NCI-H460 (cell line): ENCODE measurements around the gene ZNF296. TPM values are rescaled to one million over a fixed set of nuclear protein-coding genes. Genes with fewer than 3 reads are reported as not detected.

Experiments used
- DNase-seq: peaks from one replicate; pipeline ENCODE4 v3.0.0-alpha.2; 2016; ENCODE audit warnings: low read depth; ENCODE audit errors: extremely low read depth
- total RNA-seq: library from RNA; depleted of rRNA; stranded (reverse); fragments of >200 nt; shearing (Covaris generic); gene quantifications from 2 replicates; pipeline ENCODE4 v1.2.3, GENCODE V29; 2014

Gene ZNF296
- total RNA-seq, 1 experiment from 2014 or later, result 0.27 TPM

DNA sequence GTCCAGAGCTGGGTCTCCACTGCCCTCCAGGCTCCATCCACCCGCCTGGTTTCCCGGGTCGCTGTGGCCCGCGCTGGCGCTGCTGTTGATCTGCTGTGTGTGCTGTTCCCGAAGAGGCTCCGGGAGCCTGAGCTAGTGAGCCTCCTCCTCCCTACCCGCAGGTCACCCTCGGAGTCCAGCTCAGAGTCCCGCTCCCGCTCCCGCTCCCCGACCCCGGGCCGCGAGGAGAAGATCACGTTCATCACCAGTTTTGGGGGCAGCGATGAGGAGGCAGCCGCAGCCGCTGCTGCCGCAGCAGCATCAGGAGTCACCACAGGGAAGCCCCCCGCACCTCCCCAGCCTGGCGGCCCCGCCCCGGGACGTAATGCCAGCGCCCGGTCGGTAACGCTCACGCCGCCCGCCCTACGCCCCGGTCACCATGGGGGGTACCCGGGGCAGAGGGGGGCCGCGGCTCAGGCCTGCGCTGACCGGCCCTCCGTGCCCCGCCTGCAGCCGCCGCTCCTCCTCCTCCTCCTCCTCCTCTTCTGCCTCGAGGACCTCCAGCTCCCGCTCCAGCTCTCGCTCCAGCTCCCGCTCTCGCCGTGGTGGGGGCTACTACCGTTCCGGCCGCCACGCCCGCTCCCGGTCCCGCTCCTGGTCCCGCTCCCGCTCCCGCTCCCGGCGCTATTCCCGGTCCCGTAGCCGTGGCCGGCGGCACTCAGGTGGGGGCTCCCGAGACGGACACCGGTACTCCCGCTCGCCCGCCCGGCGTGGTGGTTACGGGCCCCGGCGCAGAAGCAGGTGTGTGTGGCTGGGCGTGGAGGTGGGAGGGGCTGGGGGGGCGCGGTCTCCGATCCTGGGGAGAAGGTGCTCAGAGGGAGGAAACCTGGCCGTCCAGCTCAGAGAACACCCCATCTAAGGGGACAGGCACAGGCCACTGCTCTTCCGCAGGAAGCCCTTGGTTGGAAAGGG lies 12.2 kb downstream of the ZNF296 start:
- DNase-seq, result no peak

DNA sequence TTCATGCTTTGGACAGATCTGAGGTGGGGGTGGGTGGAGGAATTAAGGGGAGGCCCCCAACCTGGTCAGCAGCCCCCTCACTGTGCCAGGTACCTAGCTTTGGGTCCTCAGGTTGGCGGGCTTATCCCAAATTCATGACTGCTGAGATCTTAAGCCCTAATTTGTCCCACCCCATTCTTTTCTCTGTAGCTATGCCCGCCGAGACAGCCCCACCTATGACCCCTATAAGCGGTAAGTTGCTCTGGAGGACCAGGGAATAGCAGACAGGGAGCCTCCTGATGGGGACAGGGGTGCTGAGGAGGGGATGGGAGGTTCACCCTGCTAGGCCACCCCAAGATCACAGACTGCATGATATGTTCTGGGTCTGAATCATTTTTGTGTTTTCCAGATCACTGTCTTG lies 14.3 kb downstream of the ZNF296 start:
- DNase-seq, result no peak

DNA sequence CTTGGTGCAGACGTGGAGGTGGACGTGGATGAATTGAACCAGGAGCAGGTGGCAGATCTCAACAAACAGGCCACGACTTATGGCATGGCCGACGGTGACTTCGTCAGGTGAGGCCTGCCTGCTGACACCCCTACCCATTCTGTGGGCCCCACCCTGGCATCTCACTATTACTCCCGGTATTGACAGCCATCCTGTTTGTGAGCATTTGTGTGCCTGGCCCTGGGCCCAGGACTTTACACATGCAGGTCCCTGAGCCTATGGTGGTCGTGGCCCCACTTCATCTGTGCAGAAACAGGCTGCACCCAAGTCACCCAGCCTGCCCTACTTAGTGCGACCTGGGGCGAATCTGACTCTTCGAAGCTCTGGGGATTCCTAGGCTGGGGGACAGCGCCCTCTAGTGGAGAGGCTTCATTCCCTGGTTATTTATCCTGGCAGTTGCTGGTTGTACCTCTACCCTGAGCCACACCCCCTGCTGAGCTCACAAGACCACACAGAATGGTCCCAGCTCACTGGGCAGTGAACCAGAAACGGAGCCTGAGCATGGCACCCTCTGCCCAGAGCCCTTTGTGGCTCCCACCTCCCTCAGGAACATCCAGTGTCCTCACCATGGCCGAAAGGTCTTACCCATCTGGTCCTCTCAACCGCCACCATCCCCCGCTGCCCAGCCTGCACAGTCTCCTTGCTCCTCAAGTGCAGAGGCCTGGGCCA lies 16.9 kb downstream of the ZNF296 start:
- peak; percentile 66 for DNase-seq

DNA sequence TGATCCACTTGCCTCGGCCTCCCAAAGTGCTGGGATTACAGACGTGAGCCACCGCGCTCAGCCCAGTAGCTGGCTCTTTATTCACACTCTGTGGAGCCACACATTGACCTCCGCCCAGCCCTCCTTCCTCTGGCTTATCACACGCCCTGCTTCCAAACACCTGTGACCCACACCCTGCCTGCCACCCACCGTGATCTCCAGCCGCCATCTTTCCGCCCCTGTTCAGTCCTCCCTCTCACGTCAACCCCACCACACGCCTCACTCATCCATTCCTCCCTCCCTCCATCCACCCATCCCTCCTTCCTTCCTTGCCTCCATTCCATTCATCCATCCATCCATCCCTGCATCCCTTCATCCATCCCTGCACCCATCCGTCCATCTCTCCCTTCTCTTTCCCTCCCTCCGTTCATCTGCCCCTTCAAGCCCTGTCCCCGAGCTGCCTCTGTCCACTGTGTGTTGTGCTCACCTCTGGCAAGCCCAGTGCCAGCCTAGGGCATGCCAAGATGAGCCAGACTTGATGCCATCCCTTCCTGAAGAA lies 17.6 kb downstream of the ZNF296 start:
- no peak for DNase-seq

DNA sequence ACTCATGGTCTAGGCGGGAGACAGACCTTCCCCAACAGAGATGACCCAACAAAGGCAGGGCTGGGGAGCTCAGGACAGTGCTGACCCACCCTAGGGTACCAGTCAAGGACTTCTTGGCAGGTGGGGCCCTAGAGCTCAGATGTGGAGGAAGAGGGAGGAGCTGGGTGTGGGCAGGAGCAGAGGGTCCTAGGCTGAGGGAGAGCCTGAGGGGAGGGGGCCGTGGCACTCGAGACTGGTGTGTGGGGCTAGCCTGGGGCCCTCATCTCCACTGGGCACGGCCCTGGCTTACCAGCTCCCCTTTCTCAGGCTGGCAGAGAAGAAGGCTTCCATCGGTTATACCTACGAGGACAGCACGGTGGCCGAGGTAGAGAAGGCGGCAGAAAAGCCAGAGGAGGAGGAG lies 18.8 kb downstream of the ZNF296 start:
- no peak for DNase-seq

DNA sequence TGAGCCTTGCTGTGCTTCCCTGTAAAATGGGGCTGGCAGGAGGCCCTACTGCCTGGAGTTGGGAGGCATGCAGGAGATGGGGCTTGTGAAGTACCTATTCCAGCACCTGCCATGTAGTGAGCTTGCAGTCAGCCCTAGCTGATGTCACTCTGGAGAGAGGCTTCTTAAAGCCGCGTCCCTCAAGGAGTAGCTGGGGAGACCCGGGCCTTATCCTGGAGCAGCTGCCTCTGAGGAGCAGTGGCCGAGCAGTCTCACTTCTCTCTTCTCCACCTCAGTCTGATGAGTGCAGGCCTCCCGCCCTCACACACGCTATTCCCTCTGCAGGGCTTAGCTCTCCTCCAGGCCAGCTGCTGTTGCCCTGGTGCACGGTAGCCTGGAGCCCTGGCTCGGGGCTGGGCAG lies 19.4 kb downstream of the ZNF296 start:
- no peak for DNase-seq

DNA sequence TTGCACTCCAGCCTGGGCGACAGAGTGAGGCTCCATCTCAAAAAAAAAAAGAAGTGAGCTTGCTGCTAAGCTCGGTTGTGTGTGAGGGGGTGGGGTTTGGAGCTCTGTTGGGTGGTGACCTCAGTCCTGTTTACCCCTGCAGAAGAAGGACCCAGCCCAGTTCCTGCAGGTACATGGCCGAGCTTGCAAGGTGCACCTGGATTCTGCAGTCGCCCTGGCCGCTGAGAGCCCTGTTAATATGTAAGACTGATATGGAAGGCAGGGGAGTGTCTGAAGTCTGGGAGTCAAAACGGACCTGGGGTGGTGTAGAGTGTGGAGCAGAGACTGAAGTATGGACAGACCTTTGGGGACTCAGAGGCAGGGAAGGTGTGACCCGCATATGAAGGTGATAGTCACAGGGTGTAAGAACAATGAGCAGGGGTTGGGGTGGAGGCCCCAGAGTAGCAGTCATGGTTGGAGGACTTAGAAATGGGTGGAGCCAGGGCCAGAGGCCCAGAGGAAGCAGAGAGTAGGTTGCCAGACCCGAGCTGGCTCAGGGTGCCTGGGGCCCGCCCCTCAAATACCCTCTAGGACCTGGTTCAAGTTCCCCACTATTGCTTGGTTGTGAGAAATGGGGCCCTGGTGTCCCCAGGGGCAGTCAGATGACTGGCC lies 24.2 kb downstream of the ZNF296 start:
- DNase-seq, result no peak

DNA sequence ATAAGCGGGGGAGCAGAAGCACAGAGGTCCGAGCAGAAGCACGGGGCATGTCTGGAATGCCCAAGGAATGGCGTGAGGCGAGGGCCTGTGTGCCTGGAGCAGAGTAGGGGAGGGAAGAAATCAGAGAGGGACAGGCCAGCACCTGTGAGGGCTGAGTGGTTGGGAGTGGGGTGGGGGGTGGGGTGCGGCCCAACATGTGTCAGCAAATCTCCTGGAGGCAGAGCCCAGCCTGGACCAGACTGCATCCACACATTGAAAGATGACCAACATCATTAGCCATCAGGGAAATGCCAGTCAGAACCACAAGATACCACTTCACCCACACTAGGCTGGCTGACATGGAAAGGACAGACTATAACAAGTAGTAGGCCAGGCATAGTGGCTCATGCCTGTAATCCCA lies 26.2 kb downstream of the ZNF296 start:
- DNase-seq, result no peak

DNA sequence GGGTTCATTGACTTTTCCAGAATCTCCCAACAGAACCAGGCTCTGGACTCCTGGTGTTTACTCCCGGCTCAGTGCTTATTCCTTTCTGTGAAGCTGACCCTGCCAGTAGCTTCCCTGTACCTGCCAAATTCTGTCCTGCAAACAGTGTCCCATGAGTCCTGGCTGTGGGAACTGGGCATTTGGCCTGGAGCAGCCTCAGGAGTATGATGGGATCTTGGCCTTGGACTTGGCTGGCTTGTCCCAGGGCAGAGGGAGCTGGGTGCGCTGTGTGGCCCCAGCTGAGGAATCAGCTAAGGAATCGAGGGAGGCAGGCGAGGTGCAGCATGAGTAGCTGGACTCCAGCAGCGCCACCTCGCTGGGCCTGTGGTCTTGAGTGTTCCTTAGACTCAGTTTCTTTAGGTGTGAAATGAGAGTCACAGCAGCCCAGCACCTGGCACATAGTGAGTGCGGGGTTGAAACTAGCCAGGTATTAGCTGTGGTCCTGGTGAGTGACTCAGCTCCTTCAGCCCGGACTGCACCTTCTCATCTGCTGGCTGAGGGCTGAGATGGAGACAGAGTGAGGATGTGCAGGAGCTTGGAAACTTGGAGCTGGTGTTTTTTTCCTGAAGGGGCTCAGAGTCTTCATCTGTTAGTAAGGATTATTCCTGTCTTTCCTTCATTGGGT lies 27.1 kb downstream of the ZNF296 start:
- DNase-seq, result no peak

DNA sequence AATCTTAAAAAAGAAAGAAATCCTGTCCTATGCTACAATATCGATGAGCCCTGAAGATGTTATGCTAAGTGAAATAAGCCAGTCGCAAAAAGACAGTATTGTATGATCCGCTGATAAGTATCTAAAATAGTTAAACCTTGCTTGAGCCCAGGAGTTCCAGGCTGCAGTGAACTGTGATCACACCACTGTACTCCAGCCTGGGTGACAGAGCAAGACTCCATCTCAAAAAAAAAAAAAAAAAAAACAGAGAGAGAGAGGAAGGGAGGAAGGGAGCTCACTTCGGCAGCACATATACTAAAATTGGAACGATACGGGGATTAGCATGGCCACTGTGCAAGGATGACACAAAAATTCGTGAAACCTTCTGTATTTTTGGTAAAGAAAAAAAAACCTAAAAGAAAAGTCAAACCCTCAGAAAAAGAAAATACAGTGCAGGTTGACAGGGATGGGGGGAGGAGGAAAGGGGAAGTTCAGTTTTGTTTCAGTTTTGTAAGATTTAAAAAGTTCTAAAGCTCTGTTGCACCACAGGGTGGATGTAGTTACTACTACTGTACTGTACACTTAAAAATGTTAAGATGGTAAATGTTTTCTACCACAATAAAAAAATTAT lies 29.0 kb downstream of the ZNF296 start:
- no peak for DNase-seq

DNA sequence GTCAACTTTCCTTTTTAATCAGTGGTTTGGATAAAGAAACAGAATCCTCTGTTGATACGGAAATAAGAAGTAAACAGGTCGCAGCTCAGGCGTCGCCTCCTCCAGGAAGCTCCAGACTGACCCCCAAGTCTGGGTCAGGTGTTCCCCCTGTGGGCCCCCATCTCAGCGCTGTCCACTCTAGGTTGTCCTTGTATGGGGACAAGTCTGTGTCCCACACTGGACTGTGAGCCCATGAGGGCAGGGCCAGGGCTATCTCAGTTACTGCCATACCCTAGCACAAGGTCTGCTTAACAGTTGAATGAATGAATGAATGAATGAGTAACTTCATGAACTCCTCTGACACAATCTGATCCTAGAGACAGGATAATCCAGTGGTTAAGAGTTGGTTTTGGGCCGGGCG lies 29.9 kb downstream of the ZNF296 start:
- DNase-seq, result no peak

DNA sequence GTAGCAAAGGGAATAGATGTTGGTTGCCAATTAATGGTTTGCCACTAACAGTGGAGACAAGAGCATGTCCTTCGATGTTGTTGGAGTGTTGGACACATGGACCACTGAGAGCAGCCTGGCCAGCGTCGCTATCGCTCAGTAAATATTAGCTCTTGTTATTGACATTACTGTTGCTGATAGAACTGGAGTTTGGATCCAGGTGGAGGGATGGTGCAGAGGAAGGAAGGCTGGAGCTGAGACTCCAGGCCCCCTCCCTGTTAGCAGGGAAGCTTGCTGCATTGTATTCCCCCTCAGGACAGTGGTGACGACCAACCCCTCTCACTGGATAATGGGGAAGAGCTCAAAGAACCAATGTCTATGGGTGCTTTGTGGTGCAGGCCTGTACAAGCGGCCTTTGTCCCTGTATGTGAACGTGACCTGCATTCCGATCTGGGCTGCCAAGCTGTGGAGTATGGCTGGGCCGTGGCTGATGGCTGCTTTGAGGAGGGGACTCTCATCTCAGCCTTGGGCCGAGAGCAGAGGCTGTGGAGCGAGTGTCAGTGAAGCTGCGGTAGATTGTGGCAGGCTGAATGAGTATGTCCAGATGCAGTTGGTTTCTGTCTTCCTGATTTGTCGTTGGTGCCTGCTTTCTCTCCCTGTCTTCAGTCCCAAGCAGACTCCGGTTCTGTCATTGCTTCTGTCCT lies 30.5 kb downstream of the ZNF296 start:
- no peak for DNase-seq

DNA sequence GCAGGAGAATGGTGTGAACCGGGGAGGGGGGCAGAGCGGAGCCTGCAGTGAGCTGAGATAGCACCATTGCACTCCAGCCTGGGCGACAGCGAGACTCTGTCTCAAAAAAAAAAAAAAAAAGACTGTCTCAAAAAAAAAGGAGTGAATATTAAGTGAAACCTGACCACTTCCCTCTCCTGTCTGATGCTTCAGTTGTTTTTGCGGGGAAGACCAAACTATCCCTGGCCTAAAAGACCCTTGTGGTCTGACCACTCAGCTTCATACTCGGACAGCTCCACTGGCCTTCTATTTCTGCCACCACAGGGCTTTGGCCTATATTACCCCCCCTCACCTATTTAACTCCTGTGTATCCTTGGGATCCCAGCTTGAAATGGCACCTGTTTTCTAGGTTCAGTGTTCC lies 35.2 kb downstream of the ZNF296 start:
- no peak for DNase-seq

DNA sequence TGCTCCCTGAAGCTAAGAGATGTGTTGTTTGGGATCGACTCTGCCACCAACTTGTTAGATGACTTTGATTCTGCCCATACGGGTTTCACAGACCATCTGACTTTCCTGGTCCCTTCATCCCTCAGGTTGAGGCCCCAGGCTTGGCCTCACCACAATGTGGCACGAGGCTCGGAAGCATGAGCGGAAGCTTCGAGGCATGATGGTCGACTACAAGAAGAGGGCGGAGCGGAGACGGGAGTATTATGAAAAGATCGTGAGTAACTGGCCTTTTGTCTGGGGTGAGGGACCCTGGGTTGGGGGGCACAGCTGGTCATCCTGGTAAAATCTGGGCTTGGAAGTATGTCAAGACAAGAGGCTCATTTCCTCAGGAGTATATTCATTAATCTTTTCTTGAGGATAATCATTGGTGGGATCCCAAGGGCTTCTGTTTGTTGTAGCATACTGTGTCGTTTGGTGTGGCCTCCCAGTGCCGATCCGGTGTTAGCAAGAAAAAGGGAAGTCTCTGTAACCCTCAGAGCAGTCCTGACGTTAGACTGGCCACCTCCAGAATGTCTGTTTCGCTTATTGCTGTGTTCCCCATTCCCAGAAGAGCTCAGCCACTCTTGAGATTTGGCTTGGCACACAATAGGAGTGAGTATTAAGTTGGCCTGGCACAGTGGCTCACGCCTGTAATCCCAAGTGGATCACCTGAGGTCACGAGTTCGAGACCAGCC lies 36.1 kb downstream of the ZNF296 start:
- no peak for DNase-seq

DNA sequence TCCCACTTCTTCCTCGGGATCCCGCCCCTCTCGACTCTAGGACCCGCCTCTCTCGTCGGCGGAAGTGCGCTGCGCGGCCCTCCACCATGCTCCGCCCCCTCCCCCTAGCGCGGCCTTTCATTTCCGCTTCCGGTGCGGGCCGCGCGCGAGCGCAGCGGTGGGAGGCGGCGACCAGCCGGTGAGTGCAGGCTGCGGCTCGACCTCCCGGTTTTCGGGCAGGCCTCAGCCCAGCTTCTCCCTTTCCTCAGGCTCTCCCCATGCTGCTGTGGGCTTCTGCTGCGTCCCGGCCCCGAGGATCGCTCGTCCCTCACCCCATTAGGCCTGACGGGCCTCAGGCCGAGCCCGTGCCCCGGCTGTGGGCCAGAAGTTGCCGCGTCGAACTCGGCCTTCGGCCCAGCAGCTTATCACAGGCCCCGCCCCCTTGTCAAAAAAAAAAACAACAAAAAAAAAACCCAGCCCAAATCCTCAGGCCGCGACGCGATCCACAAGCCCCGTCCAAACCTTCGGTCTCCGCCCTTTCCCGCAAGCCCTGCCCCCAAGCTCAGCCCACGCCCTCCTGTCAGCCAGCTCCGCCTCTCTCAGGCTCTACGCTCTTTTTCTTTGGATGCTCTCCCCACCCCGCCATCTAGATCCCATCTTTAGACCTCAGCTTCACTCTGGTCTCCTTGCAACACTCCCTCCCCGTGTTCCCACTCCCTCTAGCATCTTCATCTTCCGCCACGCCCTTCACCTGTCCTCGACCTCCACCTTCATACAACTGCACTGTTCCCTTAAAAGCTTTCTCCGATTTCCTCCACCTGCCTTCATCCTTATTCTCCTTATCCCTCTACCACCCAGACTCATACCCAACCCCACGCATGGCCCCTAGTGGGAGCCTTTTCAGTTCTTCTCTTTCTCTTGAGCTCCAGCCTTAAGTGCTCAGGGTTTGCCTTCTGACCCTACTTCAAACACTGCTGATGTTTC lies 37.1 kb downstream of the ZNF296 start, which contains the start of gene CLASRP:
TSS of gene CLASRP (plus strand) at position 115 of the 963 bp plus-strand sequence. CDS start 1,168 bp downstream, outside the sequence.
- DNase-seq, result peak; percentile 76

DNA sequence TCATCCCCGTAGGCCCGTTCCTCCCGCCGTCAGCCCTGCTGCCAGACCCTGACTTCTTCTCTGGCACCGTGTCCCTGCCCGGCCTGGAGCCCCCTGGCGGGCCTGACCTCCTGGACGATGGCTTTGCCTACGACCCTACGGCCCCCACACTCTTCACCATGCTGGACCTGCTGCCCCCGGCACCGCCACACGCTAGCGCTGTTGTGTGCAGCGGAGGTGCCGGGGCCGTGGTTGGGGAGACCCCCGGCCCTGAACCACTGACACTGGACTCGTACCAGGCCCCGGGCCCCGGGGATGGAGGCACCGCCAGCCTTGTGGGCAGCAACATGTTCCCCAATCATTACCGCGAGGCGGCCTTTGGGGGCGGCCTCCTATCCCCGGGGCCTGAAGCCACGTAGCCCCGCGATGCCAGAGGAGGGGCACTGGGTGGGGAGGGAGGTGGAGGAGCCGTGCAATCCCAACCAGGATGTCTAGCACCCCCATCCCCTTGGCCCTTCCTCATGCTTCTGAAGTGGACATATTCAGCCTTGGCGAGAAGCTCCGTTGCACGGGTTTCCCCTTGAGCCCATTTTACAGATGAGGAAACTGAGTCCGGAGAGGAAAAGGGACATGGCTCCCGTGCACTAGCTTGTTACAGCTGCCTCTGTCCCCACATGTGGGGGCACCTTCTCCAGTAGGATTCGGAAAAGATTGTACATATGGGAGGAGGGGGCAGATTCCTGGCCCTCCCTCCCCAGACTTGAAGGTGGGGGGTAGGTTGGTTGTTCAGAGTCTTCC lies 38.7 kb downstream of the ZNF296 start:
- DNase-seq, result no peak

DNA sequence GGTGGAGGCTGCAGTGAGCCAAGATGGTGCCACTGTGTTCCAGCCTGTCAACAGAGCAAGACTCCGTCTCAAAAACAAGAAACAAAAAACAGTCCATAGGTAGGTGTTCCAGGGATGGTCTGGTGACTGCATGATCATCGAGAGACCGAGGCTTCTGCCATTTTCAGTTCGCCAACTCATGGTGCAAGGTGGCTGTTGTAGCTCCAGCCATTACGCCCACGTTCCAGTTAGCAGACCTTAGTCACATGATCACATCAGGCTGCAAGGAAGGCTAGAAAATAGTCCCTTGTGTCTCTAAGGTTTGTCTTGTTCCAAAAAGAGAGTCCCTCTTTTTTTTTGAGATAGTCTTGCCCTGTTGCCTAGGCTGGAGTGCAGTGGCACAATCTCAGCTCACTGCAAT lies 40.5 kb downstream of the ZNF296 start:
- no peak for DNase-seq
